ENCODE data around the gene TGM2.

The TGM2 gene

DNA sequence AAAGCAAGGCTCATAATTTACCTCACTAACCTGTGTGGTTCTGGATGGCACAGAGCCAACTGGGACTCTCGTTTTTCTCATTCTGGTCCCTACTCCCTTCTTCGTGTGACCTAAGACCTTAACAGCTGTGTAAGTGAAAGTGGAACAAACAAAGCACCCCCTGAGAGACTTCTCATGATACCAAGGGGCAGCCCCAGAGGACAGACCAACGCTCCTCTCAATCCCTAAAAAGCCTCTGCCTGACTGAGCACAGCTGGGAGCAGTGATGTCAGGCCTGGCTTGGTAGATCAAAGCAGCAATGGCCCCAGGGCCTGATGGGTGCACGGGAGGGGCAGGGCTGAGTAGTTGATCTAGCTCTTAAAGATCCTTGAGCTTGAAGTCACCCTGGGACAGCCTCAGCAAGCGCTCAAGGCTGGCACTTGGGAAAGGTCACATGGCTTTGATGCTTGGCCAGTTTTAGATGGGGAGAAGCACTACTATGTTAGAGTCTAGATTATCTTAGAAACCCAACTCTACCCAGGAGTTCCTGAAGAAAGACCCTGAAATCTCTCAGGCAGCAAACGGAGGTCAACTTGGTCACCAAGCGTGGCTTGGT lies 16.2 kb upstream of the TGM2 start (continued):
- TF ChIP-seq ZNF350 (tag by site-specific recombination; IDR thresholded peaks at IDR 0.05) = no peak
- TF ChIP-seq ZIC2 (tag by site-specific recombination; IDR thresholded peaks at IDR 0.05) = peak; percentile 93
- TF ChIP-seq, protein P1, sequence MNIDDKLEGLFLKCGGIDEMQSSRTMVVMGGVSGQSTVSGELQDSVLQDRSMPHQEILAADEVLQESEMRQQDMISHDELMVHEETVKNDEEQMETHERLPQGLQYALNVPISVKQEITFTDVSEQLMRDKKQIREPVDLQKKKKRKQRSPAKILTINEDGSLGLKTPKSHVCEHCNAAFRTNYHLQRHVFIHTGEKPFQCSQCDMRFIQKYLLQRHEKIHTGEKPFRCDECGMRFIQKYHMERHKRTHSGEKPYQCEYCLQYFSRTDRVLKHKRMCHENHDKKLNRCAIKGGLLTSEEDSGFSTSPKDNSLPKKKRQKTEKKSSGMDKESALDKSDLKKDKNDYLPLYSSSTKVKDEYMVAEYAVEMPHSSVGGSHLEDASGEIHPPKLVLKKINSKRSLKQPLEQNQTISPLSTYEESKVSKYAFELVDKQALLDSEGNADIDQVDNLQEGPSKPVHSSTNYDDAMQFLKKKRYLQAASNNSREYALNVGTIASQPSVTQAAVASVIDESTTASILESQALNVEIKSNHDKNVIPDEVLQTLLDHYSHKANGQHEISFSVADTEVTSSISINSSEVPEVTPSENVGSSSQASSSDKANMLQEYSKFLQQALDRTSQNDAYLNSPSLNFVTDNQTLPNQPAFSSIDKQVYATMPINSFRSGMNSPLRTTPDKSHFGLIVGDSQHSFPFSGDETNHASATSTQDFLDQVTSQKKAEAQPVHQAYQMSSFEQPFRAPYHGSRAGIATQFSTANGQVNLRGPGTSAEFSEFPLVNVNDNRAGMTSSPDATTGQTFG (tag by site-specific recombination; IDR thresholded peaks at IDR 0.05; ENCODE audit: borderline replicate concordance) = no peak
- TF ChIP-seq ZNF692 (tag by site-specific recombination; IDR thresholded peaks at IDR 0.05) = no peak
- no peak for TF ChIP-seq KLF7 (tag by site-specific recombination; IDR thresholded peaks at IDR 0.05; ENCODE audit: borderline replicate concordance)
- TF ChIP-seq ZNF2 (tag by site-specific recombination; IDR thresholded peaks at IDR 0.05) = no peak
- TF ChIP-seq ZNF544 (tag by site-specific recombination; IDR thresholded peaks at IDR 0.05) = no peak
- no peak for TF ChIP-seq ZNF169 (tag by site-specific recombination; IDR thresholded peaks at IDR 0.05)
- TF ChIP-seq ZNF521 (tag by site-specific recombination; IDR thresholded peaks at IDR 0.05) = no peak
- TF ChIP-seq WT1 (tag by site-specific recombination; IDR thresholded peaks at IDR 0.05) = no peak
- no peak for TF ChIP-seq ZNF433 (tag by site-specific recombination; IDR thresholded peaks at IDR 0.05; ENCODE audit: low read depth)
- TF ChIP-seq, protein P2, sequence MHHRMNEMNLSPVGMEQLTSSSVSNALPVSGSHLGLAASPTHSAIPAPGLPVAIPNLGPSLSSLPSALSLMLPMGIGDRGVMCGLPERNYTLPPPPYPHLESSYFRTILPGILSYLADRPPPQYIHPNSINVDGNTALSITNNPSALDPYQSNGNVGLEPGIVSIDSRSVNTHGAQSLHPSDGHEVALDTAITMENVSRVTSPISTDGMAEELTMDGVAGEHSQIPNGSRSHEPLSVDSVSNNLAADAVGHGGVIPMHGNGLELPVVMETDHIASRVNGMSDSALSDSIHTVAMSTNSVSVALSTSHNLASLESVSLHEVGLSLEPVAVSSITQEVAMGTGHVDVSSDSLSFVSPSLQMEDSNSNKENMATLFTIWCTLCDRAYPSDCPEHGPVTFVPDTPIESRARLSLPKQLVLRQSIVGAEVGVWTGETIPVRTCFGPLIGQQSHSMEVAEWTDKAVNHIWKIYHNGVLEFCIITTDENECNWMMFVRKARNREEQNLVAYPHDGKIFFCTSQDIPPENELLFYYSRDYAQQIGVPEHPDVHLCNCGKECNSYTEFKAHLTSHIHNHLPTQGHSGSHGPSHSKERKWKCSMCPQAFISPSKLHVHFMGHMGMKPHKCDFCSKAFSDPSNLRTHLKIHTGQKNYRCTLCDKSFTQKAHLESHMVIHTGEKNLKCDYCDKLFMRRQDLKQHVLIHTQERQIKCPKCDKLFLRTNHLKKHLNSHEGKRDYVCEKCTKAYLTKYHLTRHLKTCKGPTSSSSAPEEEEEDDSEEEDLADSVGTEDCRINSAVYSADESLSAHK (tag by site-specific recombination; IDR thresholded peaks at IDR 0.05) = no peak
- no peak for TF ChIP-seq ZNF548 (tag by site-specific recombination; IDR thresholded peaks at IDR 0.05)
- no peak for TF ChIP-seq ZNF529 (tag by site-specific recombination; IDR thresholded peaks at IDR 0.05; ENCODE audit: insufficient replicate concordance)
- TF ChIP-seq, protein P3, sequence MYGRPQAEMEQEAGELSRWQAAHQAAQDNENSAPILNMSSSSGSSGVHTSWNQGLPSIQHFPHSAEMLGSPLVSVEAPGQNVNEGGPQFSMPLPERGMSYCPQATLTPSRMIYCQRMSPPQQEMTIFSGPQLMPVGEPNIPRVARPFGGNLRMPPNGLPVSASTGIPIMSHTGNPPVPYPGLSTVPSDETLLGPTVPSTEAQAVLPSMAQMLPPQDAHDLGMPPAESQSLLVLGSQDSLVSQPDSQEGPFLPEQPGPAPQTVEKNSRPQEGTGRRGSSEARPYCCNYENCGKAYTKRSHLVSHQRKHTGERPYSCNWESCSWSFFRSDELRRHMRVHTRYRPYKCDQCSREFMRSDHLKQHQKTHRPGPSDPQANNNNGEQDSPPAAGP (tag by site-specific recombination; IDR thresholded peaks at IDR 0.05) = peak; percentile 72; the same call in 1 of the 2 replicates
- 0 out of 2 replicates have a peak, but pooled peaks have one; percentile 47 for TF ChIP-seq ZNF24 (tag by site-specific recombination; IDR thresholded peaks at IDR 0.05)
- TF ChIP-seq TCF7L2 (IDR thresholded peaks at IDR 0.05; ENCODE audit: borderline replicate concordance, low read depth, low read length) = peak; percentile 83
- TF ChIP-seq ZNF596 (tag by site-specific recombination; IDR thresholded peaks at IDR 0.05) = no peak
- no peak for TF ChIP-seq BCL11B (tag by site-specific recombination; IDR thresholded peaks at IDR 0.05; ENCODE audit: low read depth)
- TF ChIP-seq, protein P4, sequence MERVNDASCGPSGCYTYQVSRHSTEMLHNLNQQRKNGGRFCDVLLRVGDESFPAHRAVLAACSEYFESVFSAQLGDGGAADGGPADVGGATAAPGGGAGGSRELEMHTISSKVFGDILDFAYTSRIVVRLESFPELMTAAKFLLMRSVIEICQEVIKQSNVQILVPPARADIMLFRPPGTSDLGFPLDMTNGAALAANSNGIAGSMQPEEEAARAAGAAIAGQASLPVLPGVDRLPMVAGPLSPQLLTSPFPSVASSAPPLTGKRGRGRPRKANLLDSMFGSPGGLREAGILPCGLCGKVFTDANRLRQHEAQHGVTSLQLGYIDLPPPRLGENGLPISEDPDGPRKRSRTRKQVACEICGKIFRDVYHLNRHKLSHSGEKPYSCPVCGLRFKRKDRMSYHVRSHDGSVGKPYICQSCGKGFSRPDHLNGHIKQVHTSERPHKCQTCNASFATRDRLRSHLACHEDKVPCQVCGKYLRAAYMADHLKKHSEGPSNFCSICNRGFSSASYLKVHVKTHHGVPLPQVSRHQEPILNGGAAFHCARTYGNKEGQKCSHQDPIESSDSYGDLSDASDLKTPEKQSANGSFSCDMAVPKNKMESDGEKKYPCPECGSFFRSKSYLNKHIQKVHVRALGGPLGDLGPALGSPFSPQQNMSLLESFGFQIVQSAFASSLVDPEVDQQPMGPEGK (tag by site-specific recombination; IDR thresholded peaks at IDR 0.05) = peak; percentile 57; the same call in 1 of the 2 replicates
- no peak for TF ChIP-seq ZSCAN30 (tag by site-specific recombination; IDR thresholded peaks at IDR 0.05)
- TF ChIP-seq, protein P5, sequence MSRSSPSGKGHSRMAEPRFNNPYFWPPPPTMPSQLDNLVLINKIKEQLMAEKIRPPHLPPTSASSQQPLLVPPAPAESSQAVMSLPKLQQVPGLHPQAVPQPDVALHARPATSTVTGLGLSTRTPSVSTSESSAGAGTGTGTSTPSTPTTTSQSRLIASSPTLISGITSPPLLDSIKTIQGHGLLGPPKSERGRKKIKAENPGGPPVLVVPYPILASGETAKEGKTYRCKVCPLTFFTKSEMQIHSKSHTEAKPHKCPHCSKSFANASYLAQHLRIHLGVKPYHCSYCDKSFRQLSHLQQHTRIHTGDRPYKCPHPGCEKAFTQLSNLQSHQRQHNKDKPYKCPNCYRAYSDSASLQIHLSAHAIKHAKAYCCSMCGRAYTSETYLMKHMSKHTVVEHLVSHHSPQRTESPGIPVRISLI (tag by site-specific recombination; IDR thresholded peaks at IDR 0.05) = no peak
- peak; percentile 94 for TF ChIP-seq ZBTB6 (tag by site-specific recombination; IDR thresholded peaks at IDR 0.05)
- TF ChIP-seq ZNF416 (tag by site-specific recombination; IDR thresholded peaks at IDR 0.05) = no peak
- TF ChIP-seq ZNF121 (tag by site-specific recombination; IDR thresholded peaks at IDR 0.05) = no peak
- TF ChIP-seq RBAK (tag by site-specific recombination; IDR thresholded peaks at IDR 0.05) = no peak
- TF ChIP-seq OVOL3 (tag by site-specific recombination; IDR thresholded peaks at IDR 0.05) = no peak
- TF ChIP-seq MZF1 (tag by site-specific recombination; IDR thresholded peaks at IDR 0.05; ENCODE audit: borderline replicate concordance) = peak; percentile 60; the same call in 1 of the 2 replicates
- no peak; the same call in 1 of the 2 replicates for TF ChIP-seq ZNF394 (tag by site-specific recombination; IDR thresholded peaks at IDR 0.05; ENCODE audit: borderline replicate concordance)
